ENCODE results near the gene MLLT1.

Gene MLLT1

DNA sequence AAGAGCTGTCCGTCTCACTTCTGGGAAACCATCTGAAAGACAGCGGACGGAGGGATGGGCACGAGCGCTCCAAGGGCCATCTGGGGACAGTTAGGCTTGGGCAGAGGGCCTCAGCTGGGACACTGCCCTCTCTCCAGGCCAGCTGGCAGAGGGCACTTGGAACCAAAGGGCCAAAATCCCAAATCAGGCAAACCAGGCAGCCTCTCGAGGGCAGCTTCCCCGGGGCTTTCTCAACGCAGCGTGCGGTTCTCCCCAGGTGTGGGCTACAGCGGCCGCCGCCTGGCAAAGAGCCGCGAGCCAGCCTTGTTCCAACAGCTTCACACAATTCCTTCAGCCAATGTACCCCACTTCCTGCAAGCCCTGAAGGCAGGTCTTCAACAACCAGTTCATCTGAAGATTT is 5.0 kb downstream of the MLLT1 start:
- DNase-seq (ENCODE audit: low spot score), result peak; percentile 24

DNA sequence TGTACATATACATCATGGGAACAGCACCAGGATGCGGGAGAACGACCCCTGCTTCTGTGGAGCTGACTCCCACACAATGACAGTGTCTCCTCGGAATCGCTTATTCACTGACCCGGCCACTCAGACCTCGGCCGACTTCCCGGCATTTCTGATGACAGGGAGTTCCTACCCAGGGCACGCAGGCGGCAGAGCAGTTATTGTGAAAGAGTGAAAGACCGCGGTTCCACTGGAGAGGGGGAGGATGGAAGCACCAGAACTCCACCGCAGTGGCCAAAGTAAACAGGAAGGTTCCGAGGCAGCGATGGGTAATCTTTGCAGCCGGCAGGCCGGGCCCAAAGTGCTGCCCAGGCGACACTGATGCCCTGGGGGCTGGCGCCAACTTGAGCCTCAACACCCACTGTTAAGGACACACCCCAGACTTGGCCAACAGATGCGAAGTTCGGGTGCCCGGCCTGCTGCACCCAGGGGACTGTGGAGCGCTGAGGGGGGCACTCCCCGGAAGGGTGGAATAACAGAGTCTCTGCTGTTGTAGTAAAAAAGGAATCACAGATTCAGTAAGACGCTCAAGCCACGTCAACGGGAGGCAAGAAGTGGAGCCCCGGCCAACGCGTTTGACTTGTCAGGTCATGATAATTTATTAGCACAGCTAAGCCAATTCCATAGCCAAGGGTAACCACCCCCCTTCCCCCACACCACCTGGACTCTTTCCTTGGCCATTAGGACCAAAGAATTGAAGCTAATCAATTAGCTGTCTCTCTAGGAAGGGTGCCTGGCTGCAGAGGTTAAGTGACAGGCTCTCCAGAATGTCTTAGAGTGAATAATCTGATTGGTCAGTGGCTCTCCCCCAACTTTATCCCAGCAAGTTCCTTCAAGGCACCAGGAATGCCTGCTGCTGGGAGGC is 5.8 kb downstream of the MLLT1 start:
- DNase-seq (ENCODE audit: low spot score), result peak; percentile 92

DNA sequence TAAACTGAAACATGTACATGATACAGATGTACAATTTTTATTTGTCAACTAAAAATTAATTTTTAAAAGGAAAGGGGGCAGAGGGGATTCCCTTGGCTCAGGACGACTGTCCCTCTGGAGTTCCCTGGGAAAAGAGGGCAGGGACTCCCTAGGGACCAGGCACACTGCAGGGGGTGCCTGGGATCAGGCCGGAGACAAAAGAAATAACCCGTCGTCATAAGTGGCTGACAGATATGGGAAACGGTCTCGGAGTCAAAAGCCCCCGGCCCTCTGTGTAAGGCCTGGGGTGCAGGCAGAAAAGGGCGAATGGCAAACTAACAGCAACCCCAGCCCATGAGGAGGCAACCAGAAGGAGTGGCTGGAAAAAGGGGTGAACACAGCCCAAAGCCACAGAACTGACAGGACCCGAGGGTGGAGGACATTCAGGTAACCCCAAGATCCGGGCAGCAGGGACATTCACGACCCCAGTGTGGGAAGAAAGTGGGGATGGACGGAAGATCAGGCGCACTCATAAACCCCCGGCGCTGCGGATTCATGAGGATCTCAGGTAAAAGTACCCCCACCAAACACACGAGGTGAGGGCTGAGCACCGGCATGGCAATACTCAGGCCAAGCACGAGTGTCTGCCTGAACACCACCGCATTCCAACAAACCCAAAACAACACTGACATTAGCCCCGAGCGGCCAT is 6.7 kb downstream of the MLLT1 start:
- DNase-seq (ENCODE audit: low spot score), result no peak

DNA sequence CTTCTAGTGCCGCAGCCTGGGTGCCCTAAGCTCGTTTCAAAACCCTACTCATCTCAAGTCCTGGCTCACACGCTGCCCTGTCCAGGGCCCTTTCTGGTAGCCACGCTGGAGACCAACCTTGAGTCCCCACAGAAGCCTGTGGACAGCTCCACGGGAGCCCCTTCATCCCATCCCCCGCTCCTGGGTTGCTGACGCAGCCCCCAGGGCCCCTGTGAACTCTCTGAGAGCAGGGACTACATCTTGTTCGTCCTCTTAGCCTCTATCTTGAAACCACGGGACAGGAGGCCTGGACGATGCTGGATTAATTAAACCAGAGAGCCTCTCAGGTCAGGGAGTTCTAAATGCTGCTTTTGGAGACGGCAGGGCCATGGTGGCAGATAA is 7.4 kb downstream of the MLLT1 start:
- no peak for DNase-seq (ENCODE audit: low spot score)

DNA sequence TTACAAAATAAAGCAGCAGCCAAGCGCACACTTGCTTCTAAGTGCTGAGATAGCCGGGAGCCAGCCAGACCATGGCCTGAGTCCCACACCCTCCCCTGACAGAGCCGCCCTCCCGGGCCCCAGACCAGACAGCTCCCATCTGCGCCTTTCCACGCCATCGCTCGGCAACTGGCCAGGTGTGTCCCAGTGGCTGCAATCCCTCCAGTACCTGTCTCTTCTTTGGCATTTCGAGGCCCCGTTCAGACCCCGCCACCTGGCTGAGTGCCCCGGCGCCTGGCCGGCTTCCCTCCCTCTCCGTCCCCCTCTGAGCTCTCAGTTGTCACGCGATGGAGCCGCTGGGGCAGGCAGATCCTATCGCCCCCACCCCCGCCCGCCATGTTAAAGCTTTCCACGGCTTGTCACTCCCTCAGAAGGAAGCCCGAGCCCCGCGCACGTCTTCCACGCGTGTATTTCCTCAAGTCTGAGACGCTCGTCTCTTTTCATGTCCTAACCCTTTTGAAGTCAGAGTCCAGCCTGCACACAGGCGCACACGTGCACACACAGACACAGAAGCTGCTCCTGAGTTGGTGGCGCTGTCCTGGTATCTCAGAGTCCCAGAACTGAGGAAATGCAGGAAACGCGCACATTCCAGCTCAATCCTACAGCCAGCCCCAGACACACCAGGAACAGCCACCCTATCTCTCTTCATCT is 7.9 kb downstream of the MLLT1 start:
- DNase-seq (ENCODE audit: low spot score), result peak; percentile 93

DNA sequence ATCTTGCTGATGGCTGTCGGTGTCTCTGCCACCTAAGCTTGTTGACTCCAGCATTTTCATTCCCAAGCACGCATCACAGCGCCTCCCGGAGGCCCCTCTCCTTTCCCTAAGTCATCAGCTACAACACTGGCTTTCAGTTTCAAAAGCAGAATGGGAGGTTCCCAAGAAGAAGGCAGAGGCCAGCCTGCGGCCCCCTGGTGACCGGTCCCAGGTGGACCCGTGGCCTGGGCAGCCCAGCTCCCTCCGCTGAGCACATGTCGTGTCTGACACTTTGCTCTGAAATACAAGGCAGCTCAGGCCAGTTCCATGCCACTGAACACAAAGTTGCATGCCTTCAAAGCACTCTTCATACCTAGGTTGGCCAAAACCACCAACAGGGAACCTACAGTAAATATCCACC is 8.5 kb downstream of the MLLT1 start:
- peak; percentile 49 for DNase-seq (ENCODE audit: low spot score)

DNA sequence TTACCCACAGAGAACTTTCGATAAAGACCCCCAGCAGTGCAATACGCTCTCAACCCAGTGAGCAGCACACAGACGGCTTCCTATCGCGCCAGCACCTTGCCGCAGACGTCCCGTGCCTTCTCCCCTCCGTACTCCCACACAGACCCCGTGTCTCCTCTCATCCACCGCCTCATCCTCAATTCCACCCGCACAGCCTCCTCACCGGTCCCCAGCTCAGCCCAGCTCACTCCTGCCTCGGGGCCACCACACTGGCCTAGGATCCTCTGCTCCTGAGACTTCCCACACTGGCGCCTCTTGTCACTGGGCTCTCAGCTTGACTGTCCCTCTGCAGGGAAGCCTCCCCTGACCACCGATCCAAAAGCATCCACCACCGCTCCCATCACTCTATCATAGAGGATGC is 9.0 kb downstream of the MLLT1 start:
- no peak for DNase-seq (ENCODE audit: low spot score)

DNA sequence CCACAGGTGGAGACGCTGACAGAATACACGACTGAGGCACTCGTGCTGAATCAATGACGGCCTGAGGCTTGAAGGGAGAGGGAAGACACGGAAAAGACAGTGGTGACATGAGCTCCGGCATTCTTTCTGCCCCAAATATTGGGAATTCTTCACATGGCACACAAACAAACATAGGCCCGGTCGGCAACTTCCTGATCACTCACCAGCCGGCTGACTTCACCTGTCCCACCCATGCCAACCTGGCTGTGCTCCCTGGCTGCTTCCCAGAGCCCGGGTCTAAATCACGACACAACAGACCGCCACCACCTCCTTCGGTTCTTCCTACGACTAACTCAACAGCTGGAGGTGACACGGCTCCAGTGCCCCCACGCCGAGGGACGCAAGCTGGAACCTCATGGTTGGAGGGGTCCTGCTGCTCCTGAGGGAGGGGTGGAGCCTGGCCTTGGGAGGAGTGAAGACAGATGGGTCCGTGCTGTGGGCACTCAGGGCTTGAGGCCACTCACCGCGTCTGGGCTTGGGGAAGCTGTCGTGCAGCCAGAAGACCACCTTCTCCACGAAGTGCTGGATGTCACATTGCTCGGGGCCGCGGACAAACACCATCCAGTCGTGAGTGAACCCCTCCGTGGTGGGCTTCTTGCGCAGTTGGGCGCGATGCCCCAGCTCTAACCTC is 9.6 kb downstream of the MLLT1 start:
- DNase-seq (ENCODE audit: low spot score), result no peak

DNA sequence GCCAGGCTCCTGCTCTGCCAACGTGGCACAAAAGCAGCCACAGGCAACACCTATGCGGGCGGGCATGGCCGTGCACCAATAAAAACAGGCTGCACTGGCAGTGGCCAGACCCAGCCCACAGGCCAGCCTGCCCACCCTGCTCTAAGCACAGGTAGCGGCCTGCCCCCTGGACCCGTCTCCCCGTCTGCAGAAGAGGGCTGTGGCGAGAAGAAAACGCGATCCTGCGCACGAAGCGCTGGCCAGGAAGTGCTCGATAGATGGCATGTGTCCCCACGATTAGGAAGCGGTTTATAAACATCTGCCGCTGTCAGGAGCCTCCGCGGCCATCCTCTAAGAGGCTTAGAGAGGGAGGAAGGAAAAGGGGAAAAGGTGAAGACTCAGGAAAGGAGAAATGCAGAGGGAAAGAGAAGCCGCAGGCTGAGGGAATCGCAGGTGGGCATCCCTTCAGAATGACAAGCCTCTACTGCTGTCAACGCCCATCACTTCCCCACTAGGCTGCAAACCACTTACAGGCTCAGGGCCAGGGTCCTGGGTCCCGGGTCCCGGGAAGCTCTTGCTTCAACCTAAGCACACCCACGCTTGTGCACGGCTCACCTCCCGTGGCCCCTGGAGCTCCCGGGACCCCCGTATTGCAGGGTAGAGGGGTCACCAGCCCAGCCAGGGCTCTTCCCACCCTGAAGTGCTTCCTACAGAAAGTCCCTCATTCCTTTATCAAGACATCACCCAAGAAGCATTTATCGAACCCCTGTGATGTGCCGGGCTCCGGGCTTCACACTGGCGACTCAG is 10.5 kb downstream of the MLLT1 start:
- no peak for DNase-seq (ENCODE audit: low spot score)

DNA sequence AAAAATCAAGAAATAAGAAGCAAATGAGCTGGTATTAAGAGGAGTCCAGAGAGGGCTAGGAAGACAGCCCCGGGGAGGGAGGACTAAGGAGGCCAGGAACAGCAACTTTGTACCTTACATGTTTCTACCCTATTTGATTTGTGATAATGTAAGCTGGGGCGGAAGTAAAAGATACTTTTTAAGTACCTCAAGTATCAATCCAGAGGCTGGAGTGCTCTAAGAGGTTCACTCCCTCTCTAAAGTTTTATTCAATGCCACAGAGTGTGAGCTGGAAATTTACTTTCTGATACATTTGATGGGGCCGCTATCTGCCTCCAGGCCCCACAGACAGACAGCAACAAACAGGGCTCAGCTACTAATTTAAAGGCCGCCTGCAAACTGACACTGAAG is 11.4 kb downstream of the MLLT1 start:
- no peak for DNase-seq (ENCODE audit: low spot score)

DNA sequence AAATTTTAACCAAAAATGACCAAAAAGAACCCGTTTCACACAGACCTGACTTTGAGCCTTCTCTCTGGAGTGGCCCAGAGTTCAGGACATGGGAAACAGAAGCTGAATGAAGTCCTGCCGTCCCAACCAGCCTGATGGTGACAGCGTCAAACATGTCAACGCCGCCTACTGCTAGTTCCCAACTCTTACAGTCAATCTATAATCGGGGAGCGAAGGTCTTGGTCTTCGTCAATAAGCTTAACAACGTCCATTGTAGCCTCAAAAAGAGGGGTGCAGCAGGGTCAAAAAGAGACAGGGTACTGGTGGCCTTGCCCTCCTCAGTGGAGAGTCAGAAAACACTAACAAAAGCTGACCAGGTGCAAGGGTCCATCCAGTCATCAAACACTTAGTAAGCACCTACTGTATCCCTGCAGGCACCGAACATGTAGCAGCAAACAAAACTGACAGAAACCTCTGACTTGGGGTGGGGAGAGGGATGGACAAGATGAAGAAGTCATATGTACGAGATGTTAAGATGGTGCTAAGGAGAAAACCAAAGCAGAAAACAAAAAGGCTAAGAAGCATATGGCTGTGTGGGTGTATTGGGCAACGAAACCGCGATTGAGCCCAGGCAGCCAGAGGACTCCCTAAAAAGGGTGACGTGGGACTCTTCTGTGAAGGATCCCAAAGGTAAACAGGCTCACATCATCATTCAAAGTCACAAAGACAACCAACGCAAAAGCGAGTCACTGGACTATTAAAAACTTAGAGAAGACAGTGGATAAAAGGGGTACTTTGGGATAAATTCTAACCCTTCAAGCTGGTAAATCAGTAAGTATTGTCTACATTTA is 12.0 kb downstream of the MLLT1 start:
- DNase-seq (ENCODE audit: low spot score), result no peak

DNA sequence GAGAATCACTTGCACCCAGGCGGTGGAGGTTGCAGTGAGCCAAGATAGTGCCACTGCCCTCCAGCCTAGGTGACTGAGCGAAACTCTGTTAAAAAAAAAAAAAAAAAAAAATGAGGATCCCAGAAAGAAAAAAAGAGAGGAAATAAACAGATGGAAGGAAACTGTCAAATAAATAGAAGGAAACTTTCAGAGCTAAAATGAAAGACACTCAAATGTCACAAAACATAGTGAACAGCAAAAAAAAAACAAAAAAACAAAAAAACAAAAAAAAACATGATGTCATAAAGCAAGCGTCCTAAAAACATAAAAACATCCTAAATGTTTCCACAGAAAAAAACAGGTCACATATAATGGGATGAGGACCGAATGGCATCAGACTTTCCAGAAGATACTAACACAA is 15.0 kb downstream of the MLLT1 start:
- DNase-seq (ENCODE audit: low spot score), result no peak

DNA sequence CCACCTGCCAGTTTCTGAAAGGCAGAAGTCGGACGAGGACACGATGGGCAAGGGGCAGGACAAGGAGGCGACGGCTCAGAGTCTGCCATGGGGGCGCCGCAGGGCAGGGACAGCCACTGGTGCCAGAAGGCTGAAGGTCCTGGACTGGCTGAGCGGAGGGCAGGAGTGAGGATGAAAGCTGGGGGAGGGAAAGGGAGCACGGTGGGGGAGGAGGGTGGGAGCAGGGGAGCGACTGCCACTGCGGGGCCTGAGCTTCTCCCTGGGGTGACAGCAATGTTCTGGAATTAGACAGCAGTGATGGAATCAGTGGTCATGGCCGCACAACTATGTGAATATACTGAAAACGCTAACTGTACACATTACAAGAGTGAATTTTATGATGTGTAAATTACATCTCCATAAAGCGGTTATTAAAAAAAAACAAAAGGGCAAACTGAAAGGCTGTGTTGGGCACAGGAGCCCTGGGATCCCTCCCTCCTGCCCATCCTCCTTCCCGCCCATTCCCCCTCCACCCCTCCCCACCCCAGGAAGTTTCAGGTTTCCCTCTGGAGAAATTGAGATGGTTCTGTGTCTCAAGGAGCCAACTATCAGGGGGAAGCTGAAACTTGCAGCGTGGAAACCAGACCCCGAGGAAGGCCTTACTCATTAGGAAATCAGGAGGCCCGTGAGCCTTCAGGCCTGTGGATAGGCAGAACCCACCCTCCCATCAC is 15.9 kb downstream of the MLLT1 start:
- DNase-seq (ENCODE audit: low spot score), result no peak

DNA sequence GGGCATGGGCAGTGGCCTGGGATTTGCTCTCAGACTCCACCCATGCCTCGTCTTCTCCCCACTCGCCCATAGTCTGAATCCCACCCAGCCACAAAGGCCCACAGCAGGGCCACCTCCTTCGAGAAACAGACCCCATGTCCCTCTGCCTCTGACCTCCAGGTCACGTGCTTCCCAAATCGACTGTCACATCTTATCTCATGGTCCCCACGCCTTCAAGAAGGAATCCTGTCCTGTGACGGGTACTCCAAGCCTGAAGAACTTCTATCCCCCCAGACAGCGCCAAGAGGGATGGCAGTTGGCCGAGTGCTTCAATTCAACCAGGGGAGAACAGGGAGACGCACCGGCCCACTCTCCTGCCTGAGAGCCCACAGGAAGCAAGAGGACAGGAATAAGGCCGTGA is 16.5 kb downstream of the MLLT1 start:
- DNase-seq (ENCODE audit: low spot score), result no peak

DNA sequence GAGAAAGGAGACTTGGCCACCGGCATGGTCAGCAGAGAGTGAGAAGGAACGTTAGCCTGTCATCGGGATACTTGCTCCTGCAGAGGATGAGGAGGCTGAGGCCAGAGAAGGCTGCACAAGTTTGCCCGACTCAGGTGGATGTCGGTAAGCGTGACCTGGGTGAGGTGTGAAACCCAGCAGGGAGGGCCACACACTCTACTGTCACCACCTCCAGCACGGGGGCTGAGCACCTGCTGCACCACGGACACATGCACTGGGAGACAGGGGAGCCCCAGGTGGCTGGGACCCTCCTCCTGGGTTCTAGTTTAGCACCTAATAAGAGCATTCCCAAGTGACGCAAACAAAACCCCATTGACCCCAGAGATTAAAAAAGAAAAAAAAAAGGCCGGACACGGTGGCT is 17.3 kb downstream of the MLLT1 start:
- DNase-seq (ENCODE audit: low spot score), result no peak

DNA sequence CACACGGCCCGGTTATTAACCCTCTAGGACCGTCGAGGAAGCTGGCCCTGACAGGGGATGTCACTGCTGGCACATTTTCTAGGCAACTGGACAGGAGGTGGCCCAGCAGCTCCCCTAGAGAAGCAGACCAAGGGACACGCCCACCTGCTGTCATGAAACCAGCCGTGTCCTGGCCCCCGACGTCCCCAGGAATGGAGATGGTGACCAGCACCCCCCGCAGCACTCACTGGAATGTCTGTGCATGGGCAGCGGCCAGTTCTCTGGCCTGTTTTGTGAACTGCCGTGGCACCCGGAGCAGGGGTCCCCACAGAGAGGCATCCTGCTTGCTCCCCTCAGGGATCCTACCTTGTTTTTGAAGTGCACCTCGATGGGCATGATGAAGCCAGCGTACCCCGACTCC is 17.9 kb downstream of the MLLT1 start:
- DNase-seq (ENCODE audit: low spot score), result no peak

DNA sequence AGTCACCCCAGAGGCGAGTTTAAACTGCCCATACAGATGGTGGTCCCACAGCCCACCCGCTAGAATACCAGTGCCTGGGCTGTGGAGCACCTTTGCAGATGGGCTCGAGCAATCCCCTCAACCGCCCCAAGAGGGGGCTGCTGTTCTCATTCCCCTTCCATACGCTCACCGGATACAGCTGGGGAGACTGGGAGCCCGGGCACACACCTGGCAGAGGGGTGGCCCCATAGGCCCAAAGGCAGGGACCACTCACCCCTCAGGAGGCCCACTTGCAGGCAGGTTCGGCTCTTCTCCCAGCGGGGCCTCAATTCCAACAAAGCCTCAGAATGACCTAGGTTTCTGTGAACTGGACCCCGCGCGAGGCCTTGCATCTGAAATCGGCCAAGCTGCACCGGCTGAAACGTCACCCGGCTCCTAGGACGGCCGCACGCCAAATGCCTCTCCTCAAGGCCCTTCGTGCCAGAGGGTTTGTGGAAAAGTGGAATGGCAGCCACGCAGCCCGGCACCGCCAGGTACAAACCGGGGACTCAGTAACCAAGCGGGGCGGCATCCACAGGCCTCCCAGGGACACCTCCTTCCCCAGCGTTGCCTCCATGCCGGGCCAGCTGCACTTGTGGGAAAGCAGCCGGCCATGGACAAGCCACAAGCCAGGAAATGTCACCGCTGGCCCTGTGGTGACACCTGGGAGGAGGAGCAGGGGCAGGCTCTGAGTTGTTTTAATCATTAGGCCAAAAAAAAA is 18.7 kb downstream of the MLLT1 start:
- peak; percentile 49 for DNase-seq (ENCODE audit: low spot score)

DNA sequence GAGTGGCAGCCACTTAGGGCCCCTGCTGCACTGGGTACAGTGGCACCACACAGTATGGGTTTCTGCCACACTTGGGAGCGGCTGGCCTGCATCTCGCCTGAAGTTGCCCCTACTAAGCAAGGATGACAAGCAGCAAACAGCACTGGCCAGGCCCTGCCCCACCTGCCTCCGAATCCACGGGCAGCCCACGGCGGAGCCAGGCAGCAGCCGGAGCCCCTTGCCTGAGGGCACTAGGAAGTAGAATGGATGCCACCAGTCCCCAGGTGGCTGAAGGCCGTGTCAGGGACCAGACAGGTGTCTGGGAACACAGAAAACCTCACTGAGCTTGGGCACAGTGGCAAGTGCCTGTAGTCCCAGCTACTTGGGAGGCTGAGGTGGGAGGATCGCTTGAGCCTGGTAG is 19.4 kb downstream of the MLLT1 start:
- DNase-seq (ENCODE audit: low spot score), result no peak

DNA sequence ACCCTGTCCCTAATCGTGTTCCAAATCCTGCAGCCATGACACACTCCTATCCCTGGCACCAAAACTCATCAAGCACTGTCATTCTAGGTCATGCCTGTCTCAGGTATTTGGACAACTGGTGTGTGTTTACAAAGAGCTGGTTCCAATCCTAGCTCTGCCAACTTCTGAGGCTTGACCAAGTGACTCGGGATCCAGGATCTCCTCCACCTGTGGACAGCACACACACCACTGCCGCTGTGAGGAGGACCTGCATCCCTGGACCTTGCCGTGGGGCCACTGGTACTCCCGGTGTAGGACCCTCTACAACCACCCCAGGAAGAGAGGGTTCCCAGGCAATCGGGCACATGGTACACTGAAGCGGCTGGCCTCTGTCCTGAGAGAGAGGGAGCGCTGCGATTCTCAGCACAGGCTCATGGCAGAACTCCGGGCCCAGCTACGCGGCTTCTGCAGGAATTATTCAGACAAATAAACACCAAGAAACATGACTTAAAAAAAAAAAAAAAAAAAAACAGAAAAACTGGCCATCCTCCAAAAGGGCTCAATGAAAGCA is 20.4 kb downstream of the MLLT1 start:
- no peak for DNase-seq (ENCODE audit: low spot score)
